Peyer's patch (tissue), 4 donors: Measurements from ENCODE around the gene LRRC28.

ENCODE experiments used
- POLR2A ChIP-seq, 2 donors: fragments of 450-650 bp; IDR thresholded peaks; one replicate each; pipeline ENCODE4 v1.5.1; 2017; ENCODE audit warnings: antibody characterized with exemption in 2 of 2, mild to moderate bottlenecking in 2 of 2, moderate library complexity in 2 of 2
- TF ChIP-seq, protein P1 (sequence below), 6 experiments: fragments of 450-650 bp in 4 of 6; fragments of 200-600 bp in 2 of 6; sonication (generic) in 1 of 6; IDR thresholded peaks; one replicate each; pipeline ENCODE4 v1.5.1; 2017 to 2019; ENCODE audit warnings: antibody characterized with exemption in 6 of 6, mild to moderate bottlenecking in 3 of 6, moderate library complexity in 1 of 6

DNA sequence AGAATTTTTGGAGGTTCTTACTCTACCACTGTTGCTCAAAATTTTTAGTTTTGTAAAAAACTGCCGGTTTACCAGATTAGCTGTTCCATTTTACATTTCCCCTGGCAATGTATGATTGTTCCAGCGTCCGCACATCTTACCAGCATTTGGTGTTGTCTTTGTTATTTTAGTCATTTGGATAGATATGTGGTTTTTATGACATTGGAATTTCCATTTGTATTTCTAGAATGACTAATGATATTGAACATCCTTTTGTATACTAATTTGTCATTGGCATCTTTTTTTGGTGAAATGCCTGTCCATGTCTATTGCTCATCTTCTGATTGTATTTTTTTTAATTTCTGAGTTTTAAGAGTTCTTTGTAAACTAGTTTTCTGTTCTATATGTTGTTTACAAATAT lies 28.5 kb downstream of the LRRC28 start:
- TF ChIP-seq, protein P1, sequence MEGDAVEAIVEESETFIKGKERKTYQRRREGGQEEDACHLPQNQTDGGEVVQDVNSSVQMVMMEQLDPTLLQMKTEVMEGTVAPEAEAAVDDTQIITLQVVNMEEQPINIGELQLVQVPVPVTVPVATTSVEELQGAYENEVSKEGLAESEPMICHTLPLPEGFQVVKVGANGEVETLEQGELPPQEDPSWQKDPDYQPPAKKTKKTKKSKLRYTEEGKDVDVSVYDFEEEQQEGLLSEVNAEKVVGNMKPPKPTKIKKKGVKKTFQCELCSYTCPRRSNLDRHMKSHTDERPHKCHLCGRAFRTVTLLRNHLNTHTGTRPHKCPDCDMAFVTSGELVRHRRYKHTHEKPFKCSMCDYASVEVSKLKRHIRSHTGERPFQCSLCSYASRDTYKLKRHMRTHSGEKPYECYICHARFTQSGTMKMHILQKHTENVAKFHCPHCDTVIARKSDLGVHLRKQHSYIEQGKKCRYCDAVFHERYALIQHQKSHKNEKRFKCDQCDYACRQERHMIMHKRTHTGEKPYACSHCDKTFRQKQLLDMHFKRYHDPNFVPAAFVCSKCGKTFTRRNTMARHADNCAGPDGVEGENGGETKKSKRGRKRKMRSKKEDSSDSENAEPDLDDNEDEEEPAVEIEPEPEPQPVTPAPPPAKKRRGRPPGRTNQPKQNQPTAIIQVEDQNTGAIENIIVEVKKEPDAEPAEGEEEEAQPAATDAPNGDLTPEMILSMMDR (IDR thresholded peaks at IDR 0.05) = no peak
- no peak for TF ChIP-seq POLR2A (IDR thresholded peaks at IDR 0.05)
